GM21576 (cell line): ENCODE results near the gene ATP1A3.
A peak's percentile ranks its signal among the peaks of the same experiment; 100 is the strongest.
"Not testable (repeated sequence)": the region's sequence is repeated elsewhere in the genome, so short reads cannot be mapped to it uniquely, and the experiment has no call there.

ENCODE experiments used
- ATAC-seq: cut with Tn5 transposase; IDR thresholded peaks from one replicate; pipeline ENCODE4 v1.9.1; 2021; ENCODE audit warnings: mild to moderate bottlenecking, moderate library complexity; ENCODE audit not compliant: unreplicated experiment

Gene ATP1A3

DNA sequence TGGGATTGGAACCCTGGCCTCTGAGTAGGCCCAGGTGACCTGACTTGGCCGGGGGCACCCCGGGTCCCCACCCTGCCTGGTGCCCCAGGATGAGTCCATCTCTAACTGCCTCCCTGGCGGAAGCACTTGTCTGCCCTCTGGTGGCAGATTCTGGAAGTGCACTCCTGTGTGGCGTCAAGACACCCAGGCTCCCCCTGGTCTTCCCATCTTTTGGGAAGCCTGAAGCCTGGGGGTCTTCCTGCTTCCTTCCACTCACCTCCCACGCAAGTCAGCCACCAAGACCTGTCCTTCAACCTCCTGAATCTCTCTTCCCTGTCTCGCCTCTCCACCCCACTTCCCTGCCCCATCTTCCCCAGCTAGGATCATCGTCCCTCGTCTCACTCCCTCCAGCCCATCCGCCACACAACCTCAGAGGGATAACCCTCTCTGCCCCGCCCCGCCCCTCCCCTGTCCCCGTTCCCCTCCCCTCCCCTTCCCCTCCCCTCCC lies 42.3 kb downstream of the ATP1A3 start:
- ATAC-seq, result no peak

DNA sequence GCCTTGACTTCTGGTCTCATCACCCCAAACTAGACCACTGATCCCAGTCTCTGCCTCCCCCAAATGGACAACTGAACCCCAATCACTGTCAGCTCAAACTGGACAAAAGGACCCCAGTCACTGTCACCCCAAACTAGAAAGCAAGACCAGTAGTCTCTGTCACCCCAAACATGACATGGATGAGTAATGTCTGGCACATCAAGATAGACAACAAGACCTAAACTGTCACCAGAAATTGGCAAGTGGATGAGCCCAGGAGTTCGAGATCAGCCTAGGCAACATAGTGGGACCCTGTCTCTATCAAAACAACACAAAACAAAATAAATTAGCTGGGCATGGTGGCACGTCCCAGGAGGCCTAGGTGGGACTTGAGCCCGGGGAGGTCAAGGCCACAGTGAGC lies 46.9 kb downstream of the ATP1A3 start:
- no peak for ATAC-seq

DNA sequence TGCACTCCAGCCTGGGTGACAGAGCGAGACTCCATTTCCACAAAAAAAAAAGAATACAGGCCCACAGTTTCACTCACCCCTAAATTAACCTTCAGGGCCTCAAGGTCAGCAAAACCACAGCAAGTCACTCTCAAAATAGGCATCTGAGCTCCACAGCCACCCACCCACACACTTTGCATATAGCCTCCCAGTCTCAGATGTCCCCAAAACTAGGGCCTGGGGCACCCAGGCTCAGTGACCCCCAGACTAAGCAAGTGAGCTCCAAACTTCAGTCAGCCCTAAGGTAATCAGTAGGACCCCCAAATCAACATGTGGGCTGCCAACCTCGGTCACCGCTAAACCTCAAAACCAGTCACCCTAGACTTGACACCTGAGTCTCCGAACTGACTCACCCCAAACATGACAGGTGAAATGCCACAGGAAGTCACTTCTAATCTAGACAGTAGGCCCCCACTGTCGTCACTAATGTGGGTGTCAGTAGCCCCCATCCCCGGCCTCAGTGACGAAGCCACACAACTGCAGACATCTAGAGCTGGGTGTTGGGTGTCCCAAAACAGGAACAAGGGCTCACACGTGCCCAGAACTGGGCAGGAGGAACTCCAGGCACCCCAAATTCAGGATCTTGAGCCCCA lies 48.8 kb downstream of the ATP1A3 start:
- ATAC-seq, result peak; percentile 72

DNA sequence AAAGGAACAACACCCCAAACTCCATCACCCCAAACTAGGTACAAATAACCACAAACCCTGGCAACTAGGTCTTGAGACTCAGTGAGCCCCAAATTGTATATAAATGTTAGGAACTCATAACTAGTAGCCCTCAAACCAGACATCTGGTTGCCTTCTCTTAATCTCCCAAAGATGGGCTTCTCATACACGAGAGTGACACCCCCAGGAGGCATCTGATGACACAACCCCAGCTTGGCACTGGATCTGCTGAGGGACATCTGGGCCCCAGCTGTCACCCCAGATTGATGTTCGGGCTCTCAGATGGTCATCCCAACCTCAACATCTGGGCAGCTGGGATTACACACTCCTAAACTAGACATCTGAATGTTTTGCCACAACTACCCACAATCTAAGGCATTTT lies 49.7 kb downstream of the ATP1A3 start:
- no peak for ATAC-seq

DNA sequence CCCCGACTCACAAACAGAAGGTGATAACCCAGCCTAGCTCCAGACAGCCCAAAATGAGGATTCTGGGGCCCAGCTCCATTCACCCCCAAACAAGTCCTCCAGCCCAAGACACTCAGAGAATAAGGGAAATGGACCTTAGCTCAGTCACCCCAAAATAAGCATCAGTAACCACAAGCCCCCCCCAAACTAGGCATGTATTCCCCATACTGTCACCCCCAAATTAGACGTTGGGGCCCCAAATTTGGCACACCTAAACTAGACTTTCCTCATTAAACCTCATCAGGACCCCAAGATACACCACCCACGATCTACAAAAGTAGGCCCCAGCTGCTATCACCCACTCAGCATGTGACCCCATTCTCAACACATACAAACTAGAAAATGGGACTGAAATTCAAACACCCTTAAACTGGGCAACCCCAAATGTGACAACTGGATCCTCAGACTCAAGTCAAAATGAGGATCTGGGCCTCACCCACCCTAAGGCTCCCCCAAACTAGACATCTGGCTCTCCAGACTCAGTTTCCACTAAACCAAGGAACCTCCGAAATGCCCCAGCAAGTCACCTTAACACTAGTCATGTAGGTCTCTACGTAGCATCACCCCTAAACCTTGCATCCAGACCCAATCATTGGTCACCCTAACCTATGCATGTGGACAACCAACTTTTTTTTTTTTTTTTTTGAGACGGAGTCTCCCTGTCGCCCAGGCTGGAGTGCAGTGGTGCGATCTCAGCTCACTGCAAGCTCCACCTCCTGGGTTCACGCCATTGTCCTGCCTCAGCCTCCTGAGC lies 52.4 kb downstream of the ATP1A3 start:
- no peak for ATAC-seq

DNA sequence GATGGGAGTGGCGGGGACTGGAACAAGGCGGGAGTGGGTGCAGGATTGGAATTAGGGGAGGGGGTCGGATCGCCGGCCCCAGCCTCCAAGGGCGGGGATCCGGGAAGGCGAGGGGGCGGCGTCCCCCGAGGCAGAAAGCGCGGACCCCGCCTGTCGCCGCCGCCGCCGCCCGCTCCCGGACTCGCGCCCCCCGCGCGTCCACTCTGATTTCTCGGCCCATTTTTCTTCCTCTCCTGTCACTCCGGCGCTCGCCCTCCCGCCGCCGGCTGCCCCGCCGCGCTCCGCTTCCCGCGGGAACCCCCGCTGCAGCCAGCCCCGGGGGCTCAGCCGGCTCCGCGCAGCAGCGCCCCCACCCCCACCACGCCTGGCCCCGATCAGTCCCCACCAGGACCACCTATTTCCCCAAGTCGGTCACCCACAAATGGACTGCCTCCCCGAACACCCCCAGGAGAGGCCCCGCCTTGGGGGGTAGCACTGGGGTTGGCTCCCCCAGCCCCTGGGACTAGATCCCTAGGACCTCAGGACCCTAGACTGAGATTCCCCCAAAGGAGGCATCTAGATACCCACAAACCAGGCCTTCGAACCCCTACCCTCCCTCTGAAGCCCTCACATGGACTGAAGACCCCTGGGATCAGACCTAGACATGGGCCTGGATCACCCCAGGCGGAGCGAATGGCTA lies 53.2 kb downstream of the ATP1A3 start:
- ATAC-seq, result no peak

DNA sequence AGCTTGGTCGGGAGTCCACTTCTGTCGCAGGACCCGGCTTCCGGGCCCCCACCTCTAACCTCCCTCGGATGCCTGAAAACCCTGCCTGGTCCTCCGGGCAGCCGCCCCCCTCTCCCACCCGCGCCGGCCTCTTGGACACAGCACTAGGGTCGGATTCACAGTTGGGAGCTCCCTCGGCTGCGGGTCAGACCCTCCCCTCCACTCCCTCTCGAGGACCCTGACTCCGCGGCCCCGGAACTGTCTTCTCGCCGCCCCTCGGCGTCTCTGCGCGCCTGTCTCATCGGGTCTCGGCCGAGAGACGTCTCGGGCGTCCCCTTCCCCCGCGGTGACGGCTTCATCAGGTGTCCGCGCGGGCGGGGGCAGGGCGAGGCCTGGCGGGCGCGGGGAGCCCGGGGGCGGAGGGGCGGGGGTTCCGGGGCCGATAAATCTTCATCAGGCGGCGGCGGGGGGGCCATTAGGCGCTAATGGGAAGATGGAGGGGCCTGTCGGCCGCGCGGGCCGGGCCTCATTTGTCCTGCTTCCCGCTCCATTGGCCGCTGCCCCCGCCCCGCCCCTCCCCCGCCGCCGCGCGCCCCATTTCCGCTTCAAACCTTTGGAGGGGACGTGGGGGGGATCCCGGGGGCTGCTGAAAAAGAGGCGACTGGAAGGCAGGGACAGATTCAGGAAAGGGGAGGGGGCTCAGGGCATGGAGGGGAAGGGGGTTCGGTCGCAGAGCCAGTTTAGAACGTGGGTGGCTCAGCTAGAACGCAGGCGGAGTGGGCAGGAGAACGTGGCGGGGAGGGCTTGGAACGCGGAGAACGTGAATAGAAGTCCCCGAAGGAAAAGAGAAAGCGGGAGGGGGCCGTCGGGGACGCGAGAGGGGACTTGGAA lies 53.9 kb downstream of the ATP1A3 start:
- no peak for ATAC-seq

DNA sequence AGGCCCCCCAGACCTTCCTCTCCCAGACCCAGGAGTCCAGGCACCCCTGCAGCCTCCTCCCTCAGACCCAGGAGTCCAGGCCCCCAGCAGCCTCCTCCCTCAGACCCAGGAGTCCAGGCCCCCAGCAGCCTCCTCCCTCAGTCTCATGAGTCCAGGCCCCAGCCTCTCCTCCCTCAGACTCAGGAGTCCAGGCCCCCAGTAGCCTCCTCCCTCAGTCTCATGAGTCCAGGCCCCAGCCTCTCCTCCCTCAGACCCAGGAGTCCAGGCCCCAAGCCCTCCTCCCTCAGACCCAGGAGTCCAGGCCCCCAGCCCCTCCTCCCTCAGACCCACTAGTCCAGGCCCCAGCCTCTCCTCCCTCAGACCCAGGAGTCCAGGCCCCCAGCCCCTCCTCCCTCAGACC lies 54.8 kb downstream of the ATP1A3 start:
- ATAC-seq, result not testable (repeated sequence)

DNA sequence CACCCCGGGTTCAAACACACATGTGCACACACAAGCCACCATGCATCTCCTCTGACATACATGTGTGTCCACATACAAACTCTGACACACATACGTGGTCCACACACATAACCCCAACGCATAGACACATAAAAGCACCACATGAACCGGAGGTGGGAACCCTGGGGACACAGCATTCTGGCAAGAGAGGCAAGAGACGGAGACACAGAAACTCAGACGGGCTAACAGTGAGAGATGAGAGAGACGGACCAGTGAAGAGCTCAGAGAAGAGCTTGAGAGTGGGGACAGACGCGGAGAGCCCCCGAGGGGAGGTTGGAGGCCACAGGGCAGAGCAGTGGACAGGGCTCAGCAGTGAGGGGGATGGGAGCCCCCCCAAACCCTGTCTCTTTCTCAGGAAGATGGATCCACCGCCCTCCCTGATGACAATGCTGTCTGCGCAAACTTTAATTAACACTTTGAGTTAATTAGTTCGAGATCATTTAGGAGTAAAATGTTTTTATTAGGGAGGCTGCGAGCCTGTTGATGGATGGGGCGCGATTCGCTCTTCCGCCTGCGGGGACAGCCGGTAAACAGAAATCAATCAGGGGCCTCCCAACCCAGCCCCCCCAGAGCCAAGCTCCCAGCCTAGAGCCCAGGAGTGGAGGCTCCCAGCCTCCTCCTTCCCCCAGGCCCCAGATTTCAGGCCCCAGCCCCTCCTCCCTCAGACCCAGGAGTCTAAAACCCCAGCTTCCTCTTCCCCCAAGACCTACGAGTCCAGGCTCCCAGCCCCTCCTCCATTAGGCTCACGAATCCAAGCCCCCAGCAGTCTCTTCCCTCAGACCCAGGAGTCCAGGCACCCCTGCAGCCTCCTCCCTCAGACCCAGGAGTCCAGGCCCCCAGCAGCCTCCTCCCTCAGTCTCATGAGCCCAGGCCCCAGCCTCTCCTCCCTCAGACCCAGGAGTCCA lies 56.2 kb downstream of the ATP1A3 start:
- no peak for ATAC-seq

DNA sequence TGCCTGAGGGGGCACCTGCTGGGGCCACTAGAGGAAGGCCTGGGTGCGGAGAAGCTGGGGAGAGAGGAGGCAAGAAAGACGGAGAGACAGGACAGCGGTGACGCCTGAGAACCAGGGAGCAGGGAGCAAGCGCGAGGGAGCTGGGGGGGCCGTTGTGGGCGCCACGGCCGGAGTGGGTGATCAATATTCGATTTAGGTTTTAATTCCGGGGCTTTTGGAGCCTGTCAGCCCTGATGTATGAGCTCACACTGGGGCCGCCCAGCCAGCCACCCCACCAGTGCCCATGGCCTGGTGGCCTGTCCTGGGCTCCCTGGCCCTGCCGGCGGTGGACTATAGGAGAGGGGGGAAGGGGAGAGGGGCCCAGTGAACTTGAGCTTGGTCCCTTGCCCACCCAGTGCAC lies 57.1 kb downstream of the ATP1A3 start:
- ATAC-seq, result no peak

DNA sequence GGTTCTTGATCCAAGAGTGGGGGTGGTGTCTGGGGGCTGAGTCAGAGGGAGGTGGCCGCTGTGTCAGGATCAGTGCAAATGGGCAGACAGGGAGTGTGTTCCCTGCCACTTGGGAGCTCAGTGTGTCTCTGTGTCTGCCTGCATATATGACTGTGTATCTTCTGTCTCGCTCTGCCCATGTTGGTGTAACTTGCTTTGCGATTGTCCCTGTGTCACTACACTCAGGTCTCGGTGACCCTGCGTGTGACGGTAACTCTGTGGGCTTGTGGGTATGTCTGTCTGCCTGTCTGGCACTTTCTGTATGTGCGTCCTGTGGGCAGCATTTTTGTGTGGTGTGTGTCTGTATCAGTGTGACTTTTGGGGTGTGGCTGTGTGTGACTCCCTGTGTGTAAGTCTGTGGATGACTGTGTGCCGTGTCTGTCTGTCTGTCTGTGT lies 57.6 kb downstream of the ATP1A3 start:
- no peak for ATAC-seq

DNA sequence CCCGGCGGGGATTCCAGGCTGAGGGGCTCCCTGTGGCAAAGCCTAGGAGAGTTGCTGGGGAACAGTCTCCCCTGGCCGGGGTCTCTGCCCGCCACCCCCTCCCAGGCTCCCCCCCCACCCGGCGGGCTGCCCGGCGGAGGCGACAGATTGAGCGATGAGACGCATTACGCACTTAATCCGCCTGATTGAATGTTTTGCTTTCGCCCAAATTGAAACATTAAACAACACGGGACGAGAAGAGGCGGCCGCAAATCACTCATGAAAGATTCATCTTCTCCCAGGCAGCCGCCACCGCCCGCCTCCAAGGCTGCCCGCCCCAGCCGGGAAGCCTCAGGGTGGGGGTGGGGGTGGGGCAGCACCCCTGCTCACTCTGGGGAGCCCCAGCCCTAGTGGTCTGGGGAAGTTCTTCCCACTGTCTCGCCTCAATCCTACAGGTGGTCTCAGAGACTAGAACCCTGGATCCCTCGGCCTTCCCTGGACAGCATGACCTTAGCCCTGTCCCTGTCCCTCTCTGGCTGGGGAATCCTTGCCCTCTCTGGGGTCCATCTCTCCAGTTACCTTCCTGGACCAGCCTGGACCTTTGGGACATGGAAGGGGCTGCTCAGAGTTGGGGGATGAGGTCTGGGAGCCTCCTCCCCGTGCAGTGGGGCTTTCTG lies 58.1 kb downstream of the ATP1A3 start:
- ATAC-seq, result no peak

DNA sequence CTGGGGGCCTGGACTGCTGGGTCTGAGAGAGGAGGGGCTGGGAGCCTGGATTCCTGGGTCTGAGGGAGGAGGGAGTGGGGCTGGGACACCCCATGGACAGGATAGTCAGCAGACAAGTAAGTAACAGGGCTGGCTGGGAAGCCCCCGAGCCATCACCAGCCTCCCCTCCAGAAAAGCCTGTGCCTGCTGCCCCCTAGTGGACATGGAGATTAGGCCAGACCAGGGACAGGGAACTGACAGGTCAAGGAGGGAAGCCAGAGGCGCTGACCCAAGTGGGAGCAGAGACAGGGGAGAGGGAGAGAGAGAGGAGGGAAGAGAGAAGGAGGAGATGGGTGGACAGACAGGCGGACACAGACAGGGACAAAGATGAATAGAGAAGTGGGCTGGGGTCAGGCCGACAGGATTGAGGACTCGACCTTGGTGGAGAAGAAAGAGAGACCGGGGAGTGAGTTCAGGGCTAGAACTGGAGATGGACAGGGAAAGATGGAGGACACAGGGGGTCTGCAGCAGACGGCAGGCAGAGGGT lies 59.1 kb downstream of the ATP1A3 start:
- ATAC-seq, result no peak

DNA sequence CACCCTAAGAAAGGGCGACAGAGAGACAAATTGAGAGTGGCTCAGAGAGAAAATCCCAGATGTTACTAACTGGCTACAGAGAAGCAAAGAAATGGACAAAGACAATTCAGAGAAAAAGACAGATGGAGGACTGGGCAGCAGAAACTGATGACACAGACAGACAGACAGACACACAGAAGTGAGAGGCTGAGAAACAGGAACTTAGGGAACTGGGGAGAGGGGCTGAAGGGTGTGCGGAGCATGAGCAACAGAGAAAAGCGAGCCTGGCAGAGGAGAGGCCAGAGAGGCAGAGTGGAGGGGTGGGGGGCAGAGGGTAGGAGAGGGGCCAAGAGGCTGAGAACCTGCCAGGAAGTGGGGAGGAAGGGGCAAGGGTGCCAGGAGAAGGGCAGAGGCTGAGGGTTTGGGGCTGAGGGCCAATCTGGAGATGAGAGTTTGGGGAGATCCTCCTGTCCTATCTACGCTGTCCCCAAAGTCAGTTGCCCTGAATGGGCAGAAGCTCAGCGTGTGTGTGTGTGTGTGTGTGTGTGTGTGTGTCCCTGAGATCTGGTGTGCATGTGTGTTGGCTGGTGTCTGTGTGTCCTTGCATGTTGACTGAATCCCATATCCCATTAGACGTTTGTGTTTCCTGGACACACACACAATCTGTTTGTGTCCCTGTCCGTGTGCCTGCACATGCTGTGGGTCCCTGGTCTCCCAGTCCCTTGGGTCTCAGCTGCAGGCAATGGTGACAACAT lies 60.2 kb downstream of the ATP1A3 start:
- ATAC-seq, result no peak

DNA sequence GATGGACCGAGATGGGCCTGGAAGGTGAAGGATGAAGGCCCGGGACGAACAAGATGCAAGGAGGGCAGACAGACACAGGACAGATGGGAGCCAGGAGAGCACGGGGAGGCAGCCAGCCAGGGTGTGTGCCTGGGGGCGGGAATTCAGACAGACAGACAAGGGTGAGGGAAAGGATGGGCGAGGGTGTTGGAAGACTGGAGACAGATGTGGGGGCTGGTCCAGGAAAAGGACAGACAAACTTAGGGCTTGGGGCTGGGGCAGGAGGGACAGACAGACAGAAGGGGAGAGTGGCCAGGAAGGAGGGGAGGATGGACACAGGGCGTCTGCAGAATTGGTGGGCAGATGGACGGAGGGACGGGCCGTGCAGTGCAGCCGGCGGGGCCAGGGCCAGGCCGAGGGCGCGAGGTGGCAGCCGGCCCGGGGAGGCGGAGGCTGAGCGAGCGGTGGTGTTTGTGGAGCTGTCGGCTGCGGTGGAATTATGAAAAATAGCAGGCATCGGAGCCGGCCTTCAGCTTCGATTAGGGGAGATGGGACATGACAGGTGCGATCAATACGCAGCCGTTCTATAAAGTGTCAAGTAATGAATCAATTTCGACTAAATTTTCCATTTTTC lies 61.2 kb downstream of the ATP1A3 start:
- no peak for ATAC-seq

DNA sequence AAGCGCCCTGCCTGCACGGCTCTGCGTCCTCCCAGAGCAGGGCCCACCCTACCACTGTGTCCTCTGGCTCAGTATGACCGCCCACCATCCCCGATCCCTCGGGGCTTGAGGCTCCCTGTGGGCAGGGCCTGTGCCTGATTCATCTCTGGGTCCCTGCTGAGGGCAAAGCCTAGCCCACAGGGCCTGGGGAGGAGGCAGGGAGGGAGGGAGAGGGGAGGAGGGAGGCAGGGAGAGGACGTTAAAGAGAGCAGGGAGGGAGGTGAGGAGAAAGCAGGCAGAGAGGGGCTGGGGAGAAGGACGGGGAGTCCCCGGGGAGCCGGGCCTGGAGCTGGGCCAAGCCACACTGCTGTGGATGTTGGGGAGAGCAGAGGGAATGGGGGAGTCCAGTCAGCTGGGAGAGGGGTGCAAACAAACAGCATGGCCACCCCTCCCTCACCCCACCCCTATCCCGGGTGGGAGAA lies 61.7 kb downstream of the ATP1A3 start:
- no peak for ATAC-seq

DNA sequence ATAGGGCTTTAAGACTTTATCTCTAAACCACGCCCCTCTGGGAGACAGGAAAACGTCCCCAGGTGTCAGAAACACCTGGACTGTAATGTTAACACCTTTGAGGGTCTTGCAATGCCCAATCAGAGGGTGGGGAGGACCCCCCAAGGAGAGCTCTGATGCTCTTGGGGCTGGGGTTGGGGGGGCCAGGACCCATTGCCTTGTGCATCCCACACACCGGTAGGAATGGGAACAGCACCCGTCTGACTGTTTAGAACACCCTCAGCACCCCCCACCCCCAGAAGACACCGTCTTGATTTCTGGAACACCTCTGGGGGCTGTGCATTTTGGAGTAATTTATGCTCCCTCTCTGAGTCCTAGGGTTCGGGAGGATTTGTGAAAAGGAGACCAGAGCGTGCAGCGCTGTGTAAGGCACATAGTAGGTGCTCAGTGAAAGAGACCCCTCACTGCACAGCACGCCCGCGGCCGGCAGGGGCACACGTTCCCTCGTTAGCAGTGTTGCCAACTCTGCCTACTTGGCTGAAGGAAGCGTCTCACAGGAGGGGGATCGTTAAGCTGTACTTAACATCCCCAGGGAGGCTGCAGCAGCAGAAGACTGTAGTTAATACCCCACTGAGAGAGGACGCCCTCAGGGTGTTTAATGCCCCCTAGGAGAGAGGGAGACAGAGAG lies 63.0 kb downstream of the ATP1A3 start:
- no peak for ATAC-seq
